ENCODE data around the gene IDH3G.

GRCh38 chrX:153740631-153741222 is 53.4 kb downstream of the IDH3G start:
- TF ChIP-seq GATA3 (IDR thresholded peaks at IDR 0.05; ENCODE audit: low read depth, low read length) = no peak
- no peak for TF ChIP-seq GATA2 (IDR thresholded peaks at IDR 0.05; ENCODE audit: low read depth, low read length)
